ENCODE measurements around the gene NINJ2.
A peak's percentile ranks its signal among the peaks of the same experiment; 100 is the strongest.
"Not testable (repeated sequence)": the region's sequence is repeated elsewhere in the genome, so short reads cannot be mapped to it uniquely, and the experiment has no call there.

The NINJ2 gene

DNA sequence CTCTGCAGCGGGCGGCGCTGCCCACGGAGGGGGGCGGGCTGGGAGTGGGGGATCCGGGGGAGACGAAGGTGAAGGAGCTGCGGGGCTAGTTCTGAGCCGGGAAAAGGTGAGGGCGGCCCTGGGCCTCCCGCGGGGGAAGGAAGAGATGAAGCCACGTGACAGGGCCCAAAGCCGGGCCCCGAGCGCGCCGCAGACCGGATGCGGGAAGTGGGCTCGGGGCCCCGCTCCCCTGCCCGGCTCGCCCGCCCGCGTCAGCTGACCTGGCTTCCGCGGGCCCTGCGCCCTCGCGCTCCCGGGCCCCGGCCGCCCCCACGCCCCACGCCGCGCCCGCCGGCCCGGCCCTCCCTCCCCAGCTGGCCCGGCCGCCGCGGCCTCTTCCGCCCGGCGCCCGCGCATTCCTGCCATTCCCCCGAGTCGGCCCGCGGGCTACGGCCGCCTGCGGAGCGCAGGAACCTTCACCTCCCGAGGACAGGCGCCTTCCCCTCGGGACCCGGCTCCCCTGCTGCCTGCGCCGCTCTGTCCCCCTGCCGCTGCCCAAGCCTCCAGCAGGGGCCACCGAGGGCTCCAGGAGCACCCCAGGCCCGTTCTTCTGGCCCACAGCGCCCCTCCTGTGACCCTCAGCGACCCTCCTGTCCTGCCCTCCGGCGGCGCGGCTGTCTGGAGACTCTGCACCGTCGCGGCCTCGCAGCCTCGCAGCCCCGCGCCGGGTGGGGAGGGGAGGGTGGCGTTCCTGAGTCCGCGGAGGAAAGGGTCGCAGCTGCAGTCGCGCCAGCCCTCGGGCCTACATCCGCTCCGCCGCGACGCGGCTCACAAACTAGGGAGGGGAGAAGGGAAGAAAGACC lies 20.4 kb downstream of the NINJ2 start:
- Histone ChIP-seq H2BK120ac (ENCODE audit: low read depth, low read length) (peak overlapping the region; percentile 88), H3K18ac (ENCODE audit: low read length) (peak overlapping the region; percentile 10), H2BK5ac (ENCODE audit: low read length) (peak overlapping the region; percentile 77), H3K4me2 (ENCODE audit: low read length) (peak overlapping the region; percentile 62), H3K4me1 (ENCODE audit: control insufficient read depth, low read depth, low read length) (no peaks in the 10 kb centered on the region), H3K4ac (ENCODE audit: low read depth, low read length) (peak overlapping the region; percentile 76), H3K56ac (ENCODE audit: low read length) (peak overlapping the region; percentile 95), H3K9ac (ENCODE audit: low read length) (peak overlapping the region; percentile 88), H3K4me3 (ENCODE audit: low read length) (peak overlapping the region; percentile 27), H3K79me1 (ENCODE audit: low read length) (no peaks in the 10 kb centered on the region), H4K8ac (ENCODE audit: low read depth, low read length) (peak overlapping the region; percentile 83), H3K79me2 (ENCODE audit: control insufficient read depth, insufficient read depth, low read length) (no peaks in the 10 kb centered on the region), H3K27me3 (ENCODE audit: insufficient read depth, low read length, poor library complexity) (no peaks in the 10 kb centered on the region), H3K27ac (ENCODE audit: low read depth, low read length) (peak overlapping the region; percentile 65), H3K23ac (ENCODE audit: low read length) (peak overlapping the region; percentile 70), H4K5ac (ENCODE audit: low read length) (no peak overlapping the region), H2BK15ac (replicated peaks; ENCODE audit: low read depth) (no peak overlapping the region), H2AK5ac (ENCODE audit: low read length) (no peak overlapping the region), H3K36me3 (ENCODE audit: control insufficient read depth, insufficient read depth, low read length) (no peaks in the 10 kb centered on the region)
- no CpG with 5 or more reads among the region's 95 CpGs for WGBS (ENCODE audit: extremely low coverage, insufficient coverage, low lambda C conversion rate)
- peak; percentile 92 for DNase-seq

DNA sequence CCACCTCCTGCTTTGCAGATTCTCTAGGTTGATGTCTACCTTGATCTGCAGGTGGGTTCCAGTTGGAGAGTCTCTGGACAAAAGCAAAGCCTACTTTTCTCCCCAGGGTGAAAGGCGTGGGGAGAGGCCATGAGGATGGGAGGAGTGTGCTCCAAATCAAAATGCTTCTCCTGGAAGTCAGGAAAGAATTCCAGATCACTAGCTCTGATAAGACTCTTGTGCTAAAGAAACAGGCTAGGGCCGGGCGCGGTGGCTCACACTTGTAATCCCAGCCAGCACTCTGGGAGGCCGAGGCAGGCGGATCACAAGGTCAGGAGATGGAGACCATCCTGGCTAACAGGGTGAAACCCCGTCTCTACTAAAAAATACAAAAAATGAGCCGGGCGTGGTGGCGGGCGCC lies 21.9 kb downstream of the NINJ2 start:
- H2BK15ac ChIP-seq (replicated peaks; ENCODE audit: low read depth); H3K27ac ChIP-seq (ENCODE audit: low read depth, low read length); H3K4ac ChIP-seq (ENCODE audit: low read depth, low read length); H3K56ac ChIP-seq (ENCODE audit: low read length); H3K4me1 ChIP-seq (ENCODE audit: control insufficient read depth, low read depth, low read length); H3K18ac ChIP-seq (ENCODE audit: low read length); H3K4me3 ChIP-seq (ENCODE audit: low read length); H2BK5ac ChIP-seq (ENCODE audit: low read length); DNase-seq; H3K79me2 ChIP-seq (ENCODE audit: control insufficient read depth, insufficient read depth, low read length); H4K8ac ChIP-seq (ENCODE audit: low read depth, low read length); H3K36me3 ChIP-seq (ENCODE audit: control insufficient read depth, insufficient read depth, low read length); H2BK120ac ChIP-seq (ENCODE audit: low read depth, low read length); H3K4me2 ChIP-seq (ENCODE audit: low read length); H3K27me3 ChIP-seq (ENCODE audit: insufficient read depth, low read length, poor library complexity); H3K79me1 ChIP-seq (ENCODE audit: low read length); H4K5ac ChIP-seq (ENCODE audit: low read length); H3K23ac ChIP-seq (ENCODE audit: low read length); H3K9ac ChIP-seq (ENCODE audit: low read length); H2AK5ac ChIP-seq (ENCODE audit: low read length): not testable (repeated sequence)
- WGBS (ENCODE audit: extremely low coverage, insufficient coverage, low lambda C conversion rate), result no CpG with 5 or more reads among the region's 11 CpGs

GRCh38 chr12:640773-641172 lies 22.5 kb downstream of the NINJ2 start:
- Histone ChIP-seq H3K18ac (ENCODE audit: low read length) (no peak overlapping the region), H3K23ac (ENCODE audit: low read length) (no peak overlapping the region), H2AK5ac (ENCODE audit: low read length) (no peak overlapping the region), H3K9ac (ENCODE audit: low read length) (no peak overlapping the region), H4K8ac (ENCODE audit: low read depth, low read length) (no peak overlapping the region), H3K79me1 (ENCODE audit: low read length) (no peaks in the 10 kb centered on the region), H3K56ac (ENCODE audit: low read length) (no peak overlapping the region), H3K79me2 (ENCODE audit: control insufficient read depth, insufficient read depth, low read length) (no peaks in the 10 kb centered on the region), H4K5ac (ENCODE audit: low read length) (no peak overlapping the region), H3K4me3 (ENCODE audit: low read length) (no peak overlapping the region), H3K27me3 (ENCODE audit: insufficient read depth, low read length, poor library complexity) (no peaks in the 10 kb centered on the region), H2BK5ac (ENCODE audit: low read length) (no peak overlapping the region), H3K36me3 (ENCODE audit: control insufficient read depth, insufficient read depth, low read length) (no peaks in the 10 kb centered on the region), H3K4me1 (ENCODE audit: control insufficient read depth, low read depth, low read length) (no peaks in the 10 kb centered on the region), H3K4me2 (ENCODE audit: low read length) (no peak overlapping the region), H3K27ac (ENCODE audit: low read depth, low read length) (no peak overlapping the region), H3K4ac (ENCODE audit: low read depth, low read length) (no peak overlapping the region), H2BK15ac (replicated peaks; ENCODE audit: low read depth) (peak overlapping the region; percentile 67), H2BK120ac (ENCODE audit: low read depth, low read length) (no peak overlapping the region)
- no peak for DNase-seq
- no CpG with 5 or more reads among the region's 3 CpGs for WGBS (ENCODE audit: extremely low coverage, insufficient coverage, low lambda C conversion rate)

GRCh38 chr12:639988-640387 lies 23.3 kb downstream of the NINJ2 start:
- H4K5ac ChIP-seq (ENCODE audit: low read length), result no peak overlapping the region
- H3K27ac ChIP-seq (ENCODE audit: low read depth, low read length), result no peak overlapping the region
- no peak overlapping the region for H2AK5ac ChIP-seq (ENCODE audit: low read length)
- H2BK15ac ChIP-seq (replicated peaks; ENCODE audit: low read depth), result no peak overlapping the region
- H3K79me2 ChIP-seq (ENCODE audit: control insufficient read depth, insufficient read depth, low read length), result no peaks in the 10 kb centered on the region
- H2BK120ac ChIP-seq (ENCODE audit: low read depth, low read length), result no peak overlapping the region
- no peak overlapping the region for H4K8ac ChIP-seq (ENCODE audit: low read depth, low read length)
- H3K23ac ChIP-seq (ENCODE audit: low read length), result no peak overlapping the region
- no peaks in the 10 kb centered on the region for H3K27me3 ChIP-seq (ENCODE audit: insufficient read depth, low read length, poor library complexity)
- H3K9ac ChIP-seq (ENCODE audit: low read length), result no peak overlapping the region
- H3K79me1 ChIP-seq (ENCODE audit: low read length), result no peaks in the 10 kb centered on the region
- DNase-seq, result no peak
- H2BK5ac ChIP-seq (ENCODE audit: low read length), result no peak overlapping the region
- no peak overlapping the region for H3K18ac ChIP-seq (ENCODE audit: low read length)
- H3K36me3 ChIP-seq (ENCODE audit: control insufficient read depth, insufficient read depth, low read length), result no peaks in the 10 kb centered on the region
- H3K56ac ChIP-seq (ENCODE audit: low read length), result no peak overlapping the region
- H3K4me3 ChIP-seq (ENCODE audit: low read length), result no peak overlapping the region
- WGBS (ENCODE audit: extremely low coverage, insufficient coverage, low lambda C conversion rate), result no CpG with 5 or more reads among the region's 5 CpGs
- H3K4ac ChIP-seq (ENCODE audit: low read depth, low read length), result no peak overlapping the region
- no peak overlapping the region for H3K4me2 ChIP-seq (ENCODE audit: low read length)
- no peaks in the 10 kb centered on the region for H3K4me1 ChIP-seq (ENCODE audit: control insufficient read depth, low read depth, low read length)

DNA sequence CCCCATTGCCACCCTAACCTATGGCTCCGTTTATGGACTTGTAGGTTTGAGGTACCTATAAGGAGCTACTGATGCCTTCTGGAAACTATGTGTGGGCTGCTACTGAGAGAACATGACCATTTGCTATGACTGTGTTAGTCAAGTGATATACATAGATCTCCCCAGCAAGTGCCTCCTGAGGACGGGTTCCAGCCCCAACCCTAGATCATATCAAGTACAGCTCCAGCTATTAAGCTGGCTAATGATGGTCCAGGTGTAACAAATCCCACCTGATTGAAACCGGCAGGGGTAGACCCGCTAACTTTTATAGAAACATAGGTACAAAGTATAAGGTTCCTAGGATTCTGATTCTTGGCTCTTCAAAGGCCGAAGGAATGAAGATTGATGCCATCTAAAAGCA lies 23.7 kb downstream of the NINJ2 start:
- H3K23ac ChIP-seq (ENCODE audit: low read length), result no peak overlapping the region
- no peak overlapping the region for H2BK5ac ChIP-seq (ENCODE audit: low read length)
- no peak overlapping the region for H2BK120ac ChIP-seq (ENCODE audit: low read depth, low read length)
- H3K4me1 ChIP-seq (ENCODE audit: control insufficient read depth, low read depth, low read length), result no peaks in the 10 kb centered on the region
- H3K9ac ChIP-seq (ENCODE audit: low read length), result no peak overlapping the region
- WGBS (ENCODE audit: extremely low coverage, insufficient coverage, low lambda C conversion rate), result no CpG with 5 or more reads among the region's 5 CpGs
- H3K4me2 ChIP-seq (ENCODE audit: low read length), result no peak overlapping the region
- no peaks in the 10 kb centered on the region for H3K79me1 ChIP-seq (ENCODE audit: low read length)
- DNase-seq, result no peak
- no peak overlapping the region for H3K4ac ChIP-seq (ENCODE audit: low read depth, low read length)
- H3K27me3 ChIP-seq (ENCODE audit: insufficient read depth, low read length, poor library complexity), result no peaks in the 10 kb centered on the region
- no peak overlapping the region for H3K18ac ChIP-seq (ENCODE audit: low read length)
- H3K79me2 ChIP-seq (ENCODE audit: control insufficient read depth, insufficient read depth, low read length), result no peaks in the 10 kb centered on the region
- H4K8ac ChIP-seq (ENCODE audit: low read depth, low read length), result no peak overlapping the region
- no peak overlapping the region for H2AK5ac ChIP-seq (ENCODE audit: low read length)
- H3K4me3 ChIP-seq (ENCODE audit: low read length), result no peak overlapping the region
- no peak overlapping the region for H3K27ac ChIP-seq (ENCODE audit: low read depth, low read length)
- H4K5ac ChIP-seq (ENCODE audit: low read length), result no peak overlapping the region
- H3K56ac ChIP-seq (ENCODE audit: low read length), result no peak overlapping the region
- H3K36me3 ChIP-seq (ENCODE audit: control insufficient read depth, insufficient read depth, low read length), result no peaks in the 10 kb centered on the region
- no peak overlapping the region for H2BK15ac ChIP-seq (replicated peaks; ENCODE audit: low read depth)
